Coronary artery (tissue), 2 donors: ENCODE measurements around the gene CNTNAP1.
A peak's percentile ranks its signal among the peaks of the same experiment; 100 is the strongest.

Experiments used
- DNase-seq: peaks from one replicate; pipeline ENCODE4 v3.0.0-alpha.2; 2017; ENCODE audit warnings: low spot score
- H3K27ac ChIP-seq, 2 donors: fragments of 200-600 bp; sonication (generic); one replicate each; pipeline ENCODE4 v1.5.1; 2016 to 2019
- H3K4me3 ChIP-seq: fragments of 200-600 bp; sonication (generic); 2 replicates; pipeline ENCODE4 v1.5.1; 2016; ENCODE audit warnings: mild to moderate bottlenecking, moderate library complexity
- CTCF ChIP-seq: fragments of 200-600 bp; sonication (generic); IDR thresholded peaks from one replicate; pipeline ENCODE4 v1.5.1; 2019; ENCODE audit warnings: antibody characterized with exemption

The CNTNAP1 gene

GRCh38 chr17:42691021-42691545, 8.8 kb downstream of the CNTNAP1 start:
- no peak overlapping the region for H3K4me3 ChIP-seq
- no peak for DNase-seq
- H3K27ac ChIP-seq = no peak overlapping the region
- TF ChIP-seq CTCF = no peak

GRCh38 chr17:42692489-42692888, 10.2 kb downstream of the CNTNAP1 start:
- Histone ChIP-seq H3K27ac (no peak overlapping the region), H3K4me3 (no peak overlapping the region)
- no peak for DNase-seq
- no peak for TF ChIP-seq CTCF

GRCh38 chr17:42694524-42694923, 12.2 kb downstream of the CNTNAP1 start:
- DNase-seq = no peak
- no peak overlapping the region for H3K4me3 ChIP-seq
- TF ChIP-seq CTCF = no peak
- H3K27ac ChIP-seq = no peak overlapping the region

GRCh38 chr17:42695500-42695899, 13.2 kb downstream of the CNTNAP1 start:
- no peak for DNase-seq
- no peak overlapping the region for H3K4me3 ChIP-seq
- no peak overlapping the region for H3K27ac ChIP-seq
- TF ChIP-seq CTCF = no peak

GRCh38 chr17:42697108-42697811, 14.9 kb downstream of the CNTNAP1 start:
- no peak for TF ChIP-seq CTCF
- Histone ChIP-seq H3K27ac (no peak overlapping the region), H3K4me3 (no peak overlapping the region)
- no peak for DNase-seq

GRCh38 chr17:42698736-42699414, 16.5 kb downstream of the CNTNAP1 start:
- H3K27ac ChIP-seq = peak overlapping the region in 1 of 2 donors; percentile 49
- DNase-seq = no peak
- no peak overlapping the region for H3K4me3 ChIP-seq
- TF ChIP-seq CTCF = no peak

GRCh38 chr17:42699415-42699740, 17.0 kb downstream of the CNTNAP1 start:
- DNase-seq = no peak
- no peak for TF ChIP-seq CTCF
- Histone ChIP-seq H3K27ac (peak overlapping the region in 1 of 2 donors; percentile 49), H3K4me3 (no peak overlapping the region)
